Esophagus muscularis mucosa (tissue), 4 donors: ENCODE results near the gene CCNJL. TPM values are rescaled to one million over a fixed set of nuclear protein-coding genes. Genes with fewer than 3 reads are reported as not detected.
A peak's percentile ranks its signal among the peaks of the same experiment; 100 is the strongest.

Source experiments
- DNase-seq: peaks from one replicate; pipeline ENCODE4 v3.0.0-alpha.2; 2017; ENCODE audit errors: extremely low spot score
- H3K27ac ChIP-seq, 4 donors: fragments of 200-600 bp; sonication (generic); replicated peaks in 1 of 4; 1 replicate in 3 of 4; 2 replicates in 1 of 4; pipeline ENCODE4 v1.5.1; 2016 to 2019; ENCODE audit warnings: mild to moderate bottlenecking in 1 of 4
- H3K27me3 ChIP-seq, 4 donors: fragments of 200-600 bp; sonication (generic); one replicate each; pipeline versions ENCODE4 v1.5.1 to v1.6.0; 2016 to 2019
- H3K36me3 ChIP-seq, 4 donors: fragments of 200-600 bp; sonication (generic); one replicate each; pipeline ENCODE4 v1.5.1; 2016 to 2019
- H3K4me1 ChIP-seq, 4 donors: fragments of 200-600 bp; sonication (generic); one replicate each; pipeline ENCODE4 v1.5.1; 2016 to 2019
- H3K4me3 ChIP-seq, 4 donors: fragments of 200-600 bp; sonication (generic); 1 replicate in 2 of 4; 2 replicates in 2 of 4; pipeline ENCODE4 v1.5.1; 2016 to 2019; ENCODE audit warnings: mild to moderate bottlenecking in 4 of 4, moderate library complexity in 1 of 4
- H3K9me3 ChIP-seq, 4 donors: fragments of 200-600 bp; sonication (generic); 1 replicate in 3 of 4; 2 replicates in 1 of 4; pipeline ENCODE4 v1.5.1; 2016 to 2019
- EP300 ChIP-seq: sonication (generic); formaldehyde crosslinking; IDR thresholded peaks from one replicate; pipeline ENCODE4 v1.6.1; 2017; ENCODE audit warnings: antibody characterized with exemption
- POLR2A ChIP-seq: fragments of 450-650 bp; IDR thresholded peaks from one replicate; pipeline ENCODE4 v1.6.1; 2017; ENCODE audit warnings: antibody characterized with exemption, moderate library complexity, mild to moderate bottlenecking, low read depth
- POLR2AphosphoS5 ChIP-seq, 2 donors: sonication (generic); formaldehyde crosslinking; IDR thresholded peaks; one replicate each; pipeline ENCODE4 v1.6.1; 2017; ENCODE audit warnings: antibody characterized with exemption in 2 of 2
- whole genome bisulfite sequencing: methylation state at CpG from one replicate; pipeline ENCODE4 v1.1.5; 2018; 5-methylcytosine and 5-hydroxymethylcytosine counted together
- intact Hi-C: fragments of 100-400 bp; cut with DNase I; formaldehyde crosslinking; loops from one replicate; pipeline ENCODE4 v1.15.1; 2023
- total RNA-seq, 4 donors: library from RNA; depleted of rRNA; stranded (reverse); fragments of >200 nt; gene quantifications; one replicate each; pipeline versions ENCODE4 v1.1.0 to v1.2.1, GENCODE V29; 2016
- TF ChIP-seq, protein P1 (sequence below), 3 experiments: fragments of 200-600 bp in 2 of 3; fragments of 450-650 bp in 1 of 3; sonication (generic) in 2 of 3; IDR thresholded peaks; one replicate each; pipeline ENCODE4 v1.5.1; 2017 to 2019; ENCODE audit warnings: antibody characterized with exemption in 3 of 3, mild to moderate bottlenecking in 2 of 3, moderate library complexity in 1 of 3

CCNJL gene, protein sequence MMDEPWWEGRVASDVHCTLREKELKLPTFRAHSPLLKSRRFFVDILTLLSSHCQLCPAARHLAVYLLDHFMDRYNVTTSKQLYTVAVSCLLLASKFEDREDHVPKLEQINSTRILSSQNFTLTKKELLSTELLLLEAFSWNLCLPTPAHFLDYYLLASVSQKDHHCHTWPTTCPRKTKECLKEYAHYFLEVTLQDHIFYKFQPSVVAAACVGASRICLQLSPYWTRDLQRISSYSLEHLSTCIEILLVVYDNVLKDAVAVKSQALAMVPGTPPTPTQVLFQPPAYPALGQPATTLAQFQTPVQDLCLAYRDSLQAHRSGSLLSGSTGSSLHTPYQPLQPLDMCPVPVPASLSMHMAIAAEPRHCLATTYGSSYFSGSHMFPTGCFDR
- total RNA-seq: 1 to 10 TPM in 3 of 4 donors, under 1 TPM in 1; 0.83 to 2.5 (median 1.3) TPM

DNA sequence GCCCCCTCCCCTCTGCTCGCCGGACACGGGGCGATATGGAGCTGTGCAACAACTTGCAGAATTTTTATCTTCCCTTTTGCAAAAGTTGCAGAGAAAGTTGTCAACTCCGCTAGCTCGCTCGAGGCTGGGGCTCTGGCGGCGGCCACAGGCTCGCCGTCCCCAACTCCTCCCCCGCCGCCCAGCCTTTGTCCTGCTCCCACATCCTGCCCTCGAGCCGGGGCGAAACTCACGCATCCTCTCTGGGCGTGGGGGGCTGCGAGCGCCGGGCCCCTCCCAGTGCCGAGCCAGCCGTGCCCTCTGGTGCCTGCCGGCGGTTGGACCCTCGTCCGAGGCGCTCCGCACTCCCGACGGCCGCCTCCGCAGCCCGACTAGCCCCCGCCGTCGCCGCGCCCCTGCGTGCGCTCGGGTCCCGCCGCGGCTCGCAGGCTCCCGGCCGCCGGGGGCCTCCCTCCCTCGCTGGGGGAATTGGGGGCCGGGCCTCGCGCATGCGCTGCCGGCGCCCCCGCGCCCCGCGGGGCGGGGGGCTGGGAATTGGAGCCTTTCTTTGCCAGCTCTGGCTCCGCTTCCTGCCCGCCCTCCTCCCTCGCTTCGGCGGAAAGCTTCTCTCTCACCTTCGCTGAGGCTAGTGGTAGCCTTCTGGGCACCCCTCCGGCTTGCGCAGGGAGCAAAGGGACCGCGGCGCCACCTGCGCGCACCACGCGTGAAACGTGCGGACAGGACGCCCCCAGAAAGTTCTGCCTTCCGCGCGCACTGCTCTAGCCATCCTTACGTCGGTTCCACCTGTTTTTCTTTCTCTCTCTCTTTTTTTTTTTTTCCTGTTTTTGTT is at the start of gene CCNJL:
Gene CCNJL (minus strand): TSS at position 431 of the 826 bp plus-strand sequence. CDS start 641 bp downstream, outside the sequence.
- intact Hi-C loops: no loop called here
- TF ChIP-seq POLR2A (no peak), POLR2AphosphoS5 (IDR thresholded peaks at IDR 0.05) (no peak), EP300 (no peak)
- TF ChIP-seq, protein P1, sequence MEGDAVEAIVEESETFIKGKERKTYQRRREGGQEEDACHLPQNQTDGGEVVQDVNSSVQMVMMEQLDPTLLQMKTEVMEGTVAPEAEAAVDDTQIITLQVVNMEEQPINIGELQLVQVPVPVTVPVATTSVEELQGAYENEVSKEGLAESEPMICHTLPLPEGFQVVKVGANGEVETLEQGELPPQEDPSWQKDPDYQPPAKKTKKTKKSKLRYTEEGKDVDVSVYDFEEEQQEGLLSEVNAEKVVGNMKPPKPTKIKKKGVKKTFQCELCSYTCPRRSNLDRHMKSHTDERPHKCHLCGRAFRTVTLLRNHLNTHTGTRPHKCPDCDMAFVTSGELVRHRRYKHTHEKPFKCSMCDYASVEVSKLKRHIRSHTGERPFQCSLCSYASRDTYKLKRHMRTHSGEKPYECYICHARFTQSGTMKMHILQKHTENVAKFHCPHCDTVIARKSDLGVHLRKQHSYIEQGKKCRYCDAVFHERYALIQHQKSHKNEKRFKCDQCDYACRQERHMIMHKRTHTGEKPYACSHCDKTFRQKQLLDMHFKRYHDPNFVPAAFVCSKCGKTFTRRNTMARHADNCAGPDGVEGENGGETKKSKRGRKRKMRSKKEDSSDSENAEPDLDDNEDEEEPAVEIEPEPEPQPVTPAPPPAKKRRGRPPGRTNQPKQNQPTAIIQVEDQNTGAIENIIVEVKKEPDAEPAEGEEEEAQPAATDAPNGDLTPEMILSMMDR (IDR thresholded peaks at IDR 0.05): no peak
- Histone ChIP-seq H3K9me3 (no peaks in the 10 kb centered on the region), H3K27me3 (peaks cover 0 to 37% (median 5%) of the 10 kb centered on the region in 4 donors), H3K4me1 (peaks cover 9 to 18% (median 17%) of the 10 kb centered on the region in 4 donors), H3K36me3 (no peaks in the 10 kb centered on the region), H3K4me3 (peak within 1 kb of the TSS; percentile 61 to 67 (median 64)), H3K27ac (peak within 1 kb of the TSS in 3 of 4 donors; percentile 28 to 67 (median 38))
- under 1% methylated on average over 68 of the region's 84 CpGs for WGBS
- DNase-seq: no peak

DNA sequence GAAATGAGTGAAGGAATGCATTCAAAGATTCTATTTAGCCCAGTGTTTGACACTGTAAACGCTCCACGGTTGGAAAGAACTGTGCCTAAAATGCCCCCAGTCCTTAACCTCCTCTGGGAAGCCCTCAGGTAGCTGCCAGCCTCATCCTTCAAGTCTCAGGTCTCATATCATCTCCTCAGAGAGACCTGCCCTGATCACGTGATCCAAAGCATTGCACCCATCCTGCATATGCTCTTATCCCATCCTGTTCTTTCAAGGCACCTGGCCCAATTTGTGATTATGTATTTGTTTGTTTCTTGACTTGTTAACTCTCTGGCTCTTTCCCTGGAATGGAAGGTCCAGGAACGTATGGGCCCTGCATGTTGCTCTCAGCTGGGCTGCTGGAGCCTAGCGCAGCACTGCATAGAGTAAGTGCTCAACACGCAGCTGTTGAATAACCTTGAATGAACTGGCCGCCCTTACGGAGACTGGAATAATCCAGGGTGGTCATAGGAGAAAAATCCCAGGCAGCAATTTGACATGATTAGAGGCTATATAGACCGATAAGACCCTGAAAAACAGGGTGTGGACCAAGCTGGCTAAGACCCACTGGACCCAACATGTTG is 49.4 kb upstream of the CCNJL start:
- Histone ChIP-seq H3K36me3 (no peaks in the 10 kb centered on the region), H3K27ac (no peak overlapping the region), H3K4me3 (no peak overlapping the region), H3K4me1 (peaks cover 32 to 45% (median 43%) of the 10 kb centered on the region in 4 donors), H3K27me3 (no peaks in the 10 kb centered on the region), H3K9me3 (no peaks in the 10 kb centered on the region)
- 93% methylated on average over 5 of the region's 9 CpGs for WGBS
- intact Hi-C loops: no loop called here
- DNase-seq: no peak
- TF ChIP-seq EP300 (no peak), POLR2A (no peak), POLR2AphosphoS5 (IDR thresholded peaks at IDR 0.05) (no peak)
- TF ChIP-seq, protein P1 (IDR thresholded peaks at IDR 0.05): no peak

DNA sequence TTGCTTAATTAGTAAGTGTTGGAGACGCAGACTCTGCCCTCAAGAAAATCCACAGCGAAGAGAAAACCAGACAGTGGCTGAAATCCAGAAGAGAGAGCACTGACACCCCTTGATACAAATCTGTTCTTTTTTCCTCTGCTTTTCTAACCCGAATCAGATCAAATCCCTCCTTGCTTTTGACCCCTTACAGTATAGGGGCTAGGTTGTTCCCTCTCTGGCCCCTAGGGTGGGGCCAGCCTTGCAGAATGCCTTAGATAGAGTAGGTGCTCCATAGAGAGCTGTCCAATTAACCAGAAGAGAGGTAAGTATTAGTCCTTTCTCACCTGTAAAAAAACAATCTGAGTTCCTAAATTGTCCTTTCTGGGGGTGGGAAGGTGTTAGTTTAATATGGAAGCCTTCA is 47.9 kb upstream of the CCNJL start:
- peak overlapping the region in 1 of 4 donors; percentile 37 for H3K27ac ChIP-seq
- no peaks in the 10 kb centered on the region for H3K36me3 ChIP-seq
- DNase-seq: no peak
- H3K9me3 ChIP-seq: no peaks in the 10 kb centered on the region
- H3K27me3 ChIP-seq: no peaks in the 10 kb centered on the region
- peaks cover 33 to 49% (median 49%) of the 10 kb centered on the region in 4 donors for H3K4me1 ChIP-seq
- 80% methylated on average over 3 of the region's 3 CpGs for WGBS
- intact Hi-C loops: no loop called here
- no peak overlapping the region for H3K4me3 ChIP-seq
- TF ChIP-seq POLR2A: no peak
- TF ChIP-seq EP300: no peak
- no peak for TF ChIP-seq POLR2AphosphoS5 (IDR thresholded peaks at IDR 0.05)
- TF ChIP-seq, protein P1 (IDR thresholded peaks at IDR 0.05): no peak

DNA sequence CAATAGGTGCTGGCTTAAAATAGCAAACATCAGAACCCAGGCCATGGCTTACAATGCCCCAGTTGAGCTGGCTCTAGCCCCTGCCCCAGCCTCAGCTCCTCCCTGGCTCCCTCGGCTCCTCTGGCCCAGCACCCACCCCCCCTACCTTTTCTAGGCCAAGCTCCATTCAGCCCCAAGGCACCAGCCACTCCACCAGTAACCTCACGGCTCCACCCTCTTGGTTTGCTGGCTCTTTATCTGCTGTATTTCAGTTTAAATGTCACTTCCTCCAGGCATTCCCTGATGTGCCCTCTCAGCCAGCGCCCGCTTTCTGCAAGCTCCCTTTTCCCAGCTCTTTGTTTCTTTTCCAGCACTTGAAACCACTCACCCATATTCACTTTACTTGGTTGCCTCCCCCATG is 47.5 kb upstream of the CCNJL start:
- intact Hi-C loops: no loop called here
- 65% methylated on average over 4 of the region's 4 CpGs for WGBS
- H3K4me1 ChIP-seq: peaks cover 33 to 49% (median 49%) of the 10 kb centered on the region in 4 donors
- H3K27ac ChIP-seq: peak overlapping the region in 2 of 4 donors; percentile 10 to 37
- DNase-seq: no peak
- H3K27me3 ChIP-seq: no peaks in the 10 kb centered on the region
- no peaks in the 10 kb centered on the region for H3K9me3 ChIP-seq
- no peak overlapping the region for H3K4me3 ChIP-seq
- TF ChIP-seq, protein P1 (IDR thresholded peaks at IDR 0.05): no peak
- TF ChIP-seq POLR2AphosphoS5 (IDR thresholded peaks at IDR 0.05): no peak
- peaks cover 0 to 2% (median 0%) of the 10 kb centered on the region in 4 donors for H3K36me3 ChIP-seq
